ENCODE measurements around the gene EHBP1.

DNA sequence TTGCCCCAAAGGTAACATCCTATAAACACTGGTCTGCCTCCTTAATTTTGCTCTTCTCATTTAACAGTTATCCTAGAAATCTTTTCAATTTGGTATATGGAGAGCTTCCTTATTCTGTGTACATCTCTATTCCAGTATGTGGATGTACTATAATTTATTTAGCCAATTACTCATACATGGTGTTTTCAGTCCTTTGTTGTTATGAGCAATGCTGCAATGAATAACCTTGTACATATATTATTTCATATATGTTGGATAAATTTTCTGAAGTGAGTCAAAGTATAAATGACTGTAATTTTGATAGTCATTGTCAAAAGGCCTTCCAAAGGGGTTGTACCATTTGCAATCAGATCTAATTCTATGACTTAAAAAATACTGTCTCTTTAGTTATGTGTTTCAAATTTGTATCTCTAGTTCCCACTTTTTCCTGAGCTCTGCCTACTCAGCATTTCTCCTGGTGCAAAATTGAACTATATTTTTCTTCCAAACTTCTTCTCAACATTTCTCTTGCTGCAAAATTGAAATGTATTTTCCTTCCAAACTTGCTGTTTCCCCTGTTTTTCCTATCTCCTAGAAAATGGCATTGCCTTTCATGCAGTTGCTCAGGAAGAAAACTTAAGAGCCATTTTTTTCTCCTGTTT, 191.8 kb downstream of the EHBP1 start:
- TF ChIP-seq, protein P1, sequence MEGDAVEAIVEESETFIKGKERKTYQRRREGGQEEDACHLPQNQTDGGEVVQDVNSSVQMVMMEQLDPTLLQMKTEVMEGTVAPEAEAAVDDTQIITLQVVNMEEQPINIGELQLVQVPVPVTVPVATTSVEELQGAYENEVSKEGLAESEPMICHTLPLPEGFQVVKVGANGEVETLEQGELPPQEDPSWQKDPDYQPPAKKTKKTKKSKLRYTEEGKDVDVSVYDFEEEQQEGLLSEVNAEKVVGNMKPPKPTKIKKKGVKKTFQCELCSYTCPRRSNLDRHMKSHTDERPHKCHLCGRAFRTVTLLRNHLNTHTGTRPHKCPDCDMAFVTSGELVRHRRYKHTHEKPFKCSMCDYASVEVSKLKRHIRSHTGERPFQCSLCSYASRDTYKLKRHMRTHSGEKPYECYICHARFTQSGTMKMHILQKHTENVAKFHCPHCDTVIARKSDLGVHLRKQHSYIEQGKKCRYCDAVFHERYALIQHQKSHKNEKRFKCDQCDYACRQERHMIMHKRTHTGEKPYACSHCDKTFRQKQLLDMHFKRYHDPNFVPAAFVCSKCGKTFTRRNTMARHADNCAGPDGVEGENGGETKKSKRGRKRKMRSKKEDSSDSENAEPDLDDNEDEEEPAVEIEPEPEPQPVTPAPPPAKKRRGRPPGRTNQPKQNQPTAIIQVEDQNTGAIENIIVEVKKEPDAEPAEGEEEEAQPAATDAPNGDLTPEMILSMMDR (IDR thresholded peaks at IDR 0.05): no peak
- no peak for TF ChIP-seq POLR2A (IDR thresholded peaks at IDR 0.05)

Data from uterus (tissue), 2 donors.